GM12892 (cell line): ENCODE results near the gene NSD1.

Source experiments
- POLR2A ChIP-seq: IDR thresholded peaks from 2 replicates; pipeline ENCODE4 v1.6.1; 2011; ENCODE audit warnings: low read depth, low read length, control low read depth
- POLR2AphosphoS5 ChIP-seq: IDR thresholded peaks from 2 replicates; pipeline ENCODE4 v1.6.1; 2011; ENCODE audit warnings: low read depth, low read length, control low read depth

GRCh38 chr5:177111720-177112394 is 21.7 kb upstream of the NSD1 start:
- TF ChIP-seq POLR2A, result no peak
- no peak for TF ChIP-seq POLR2AphosphoS5
